Mammary epithelial cell (primary cell): ENCODE data around the gene RFX2.

Experiments
- EZH2 ChIP-seq: IDR thresholded peaks from 2 replicates; pipeline ENCODE4 v1.6.1; 2012; ENCODE audit warnings: low read length, inconsistent platforms, borderline replicate concordance
- TF ChIP-seq, protein P1 (sequence below), 2 donors: IDR thresholded peaks in 1 of 2; conservative IDR thresholded peaks in 1 of 2; 2 replicates each; pipeline ENCODE4 v1.5.1; 2011 to 2012; ENCODE audit warnings: inconsistent platforms in 2 of 2, low read length in 2 of 2, mild to moderate bottlenecking in 2 of 2, control low read depth in 1 of 2, low read depth in 1 of 2; ENCODE audit not compliant: insufficient read depth in 1 of 2; ENCODE audit errors: extremely low read depth in 1 of 2

DNA sequence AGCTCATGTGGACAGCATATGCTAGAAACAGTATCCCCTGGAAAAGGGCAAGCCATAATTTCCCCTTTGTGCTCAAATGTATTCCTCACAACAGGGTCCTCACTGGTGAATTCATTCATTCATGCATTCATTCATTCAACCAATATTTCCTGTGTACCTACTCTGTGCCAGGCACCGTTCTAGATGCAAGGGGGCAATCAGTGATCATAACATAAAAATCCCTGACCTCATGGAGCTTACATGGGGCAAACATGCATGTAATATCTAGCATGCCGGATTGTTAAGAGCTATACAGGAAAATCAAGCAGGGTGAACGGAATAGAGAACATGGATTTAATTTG, 134.9 kb downstream of the RFX2 start:
- no peak for TF ChIP-seq EZH2
- TF ChIP-seq, protein P1, sequence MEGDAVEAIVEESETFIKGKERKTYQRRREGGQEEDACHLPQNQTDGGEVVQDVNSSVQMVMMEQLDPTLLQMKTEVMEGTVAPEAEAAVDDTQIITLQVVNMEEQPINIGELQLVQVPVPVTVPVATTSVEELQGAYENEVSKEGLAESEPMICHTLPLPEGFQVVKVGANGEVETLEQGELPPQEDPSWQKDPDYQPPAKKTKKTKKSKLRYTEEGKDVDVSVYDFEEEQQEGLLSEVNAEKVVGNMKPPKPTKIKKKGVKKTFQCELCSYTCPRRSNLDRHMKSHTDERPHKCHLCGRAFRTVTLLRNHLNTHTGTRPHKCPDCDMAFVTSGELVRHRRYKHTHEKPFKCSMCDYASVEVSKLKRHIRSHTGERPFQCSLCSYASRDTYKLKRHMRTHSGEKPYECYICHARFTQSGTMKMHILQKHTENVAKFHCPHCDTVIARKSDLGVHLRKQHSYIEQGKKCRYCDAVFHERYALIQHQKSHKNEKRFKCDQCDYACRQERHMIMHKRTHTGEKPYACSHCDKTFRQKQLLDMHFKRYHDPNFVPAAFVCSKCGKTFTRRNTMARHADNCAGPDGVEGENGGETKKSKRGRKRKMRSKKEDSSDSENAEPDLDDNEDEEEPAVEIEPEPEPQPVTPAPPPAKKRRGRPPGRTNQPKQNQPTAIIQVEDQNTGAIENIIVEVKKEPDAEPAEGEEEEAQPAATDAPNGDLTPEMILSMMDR (conservative IDR thresholded peaks at IDR 0.05 in 1 of 2, IDR thresholded peaks at IDR 0.05 in 1 of 2; ENCODE audit: extremely low read depth in 1 of 2, insufficient read depth in 1 of 2, low read depth in 1 of 2, low read length in 2 of 2), result no peak
